Thyroid gland (tissue), 4 donors: Measurements from ENCODE around the gene GPR75.

Experiments used
- POLR2A ChIP-seq, 2 donors: fragments of 450-650 bp; IDR thresholded peaks; one replicate each; pipeline ENCODE4 v1.6.1; 2017; ENCODE audit warnings: antibody characterized with exemption in 2 of 2, mild to moderate bottlenecking in 2 of 2, moderate library complexity in 1 of 2
- TF ChIP-seq, protein P1 (sequence below), 6 experiments: fragments of 200-600 bp in 3 of 6; fragments of 450-650 bp in 3 of 6; sonication (generic) in 3 of 6; IDR thresholded peaks; one replicate each; pipeline ENCODE4 v1.5.1; 2016 to 2019; ENCODE audit warnings: antibody characterized with exemption in 6 of 6, mild to moderate bottlenecking in 2 of 6, inconsistent platforms in 1 of 6, moderate library complexity in 1 of 6

GRCh38 chr2:53813151-53813550, 46.6 kb downstream of the GPR75 start:
- TF ChIP-seq, protein P1, sequence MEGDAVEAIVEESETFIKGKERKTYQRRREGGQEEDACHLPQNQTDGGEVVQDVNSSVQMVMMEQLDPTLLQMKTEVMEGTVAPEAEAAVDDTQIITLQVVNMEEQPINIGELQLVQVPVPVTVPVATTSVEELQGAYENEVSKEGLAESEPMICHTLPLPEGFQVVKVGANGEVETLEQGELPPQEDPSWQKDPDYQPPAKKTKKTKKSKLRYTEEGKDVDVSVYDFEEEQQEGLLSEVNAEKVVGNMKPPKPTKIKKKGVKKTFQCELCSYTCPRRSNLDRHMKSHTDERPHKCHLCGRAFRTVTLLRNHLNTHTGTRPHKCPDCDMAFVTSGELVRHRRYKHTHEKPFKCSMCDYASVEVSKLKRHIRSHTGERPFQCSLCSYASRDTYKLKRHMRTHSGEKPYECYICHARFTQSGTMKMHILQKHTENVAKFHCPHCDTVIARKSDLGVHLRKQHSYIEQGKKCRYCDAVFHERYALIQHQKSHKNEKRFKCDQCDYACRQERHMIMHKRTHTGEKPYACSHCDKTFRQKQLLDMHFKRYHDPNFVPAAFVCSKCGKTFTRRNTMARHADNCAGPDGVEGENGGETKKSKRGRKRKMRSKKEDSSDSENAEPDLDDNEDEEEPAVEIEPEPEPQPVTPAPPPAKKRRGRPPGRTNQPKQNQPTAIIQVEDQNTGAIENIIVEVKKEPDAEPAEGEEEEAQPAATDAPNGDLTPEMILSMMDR (IDR thresholded peaks at IDR 0.05) = no peak
- no peak for TF ChIP-seq POLR2A (IDR thresholded peaks at IDR 0.05)
